H1 (cell line): ENCODE results near the gene CIB2. TPM values are rescaled to one million over a fixed set of nuclear protein-coding genes. Genes with fewer than 3 reads are reported as not detected.

Source experiments
- CTCF ChIA-PET: fragments of 300-600 bp; sonication (Branson Sonifier 250); formaldehyde crosslinking; loops from one replicate; lab custom pipeline; 2021; ENCODE audit not compliant: partially characterized antibody; lab: Charles Lee
- POLR2A ChIA-PET: fragments of 300-600 bp; sonication (Branson Sonifier 250); formaldehyde crosslinking; loops from one replicate; lab custom pipeline; 2021; ENCODE audit warnings: inconsistent platforms; ENCODE audit not compliant: partially characterized antibody; lab: Charles Lee
- DNase-seq, 2 experiments: peaks; one replicate each; pipeline versions ENCODE4 v3.0.0 to v3.0.0-alpha.2; 2010 to 2022; ENCODE audit warnings: low spot score in 2 of 2, low read depth in 1 of 2, mixed read lengths in 1 of 2
- FAIRE-seq: peaks from 2 replicates; lab custom pipeline; 2011; peaks lifted over from hg19 to GRCh38; lab: Jason Lieb, UNC
- H2AFZ ChIP-seq: 2 replicates; pipeline ENCODE4 v1.8.1; 2012; ENCODE audit warnings: low read length, inconsistent platforms
- H2AK5ac ChIP-seq: 2 replicates; pipeline ENCODE4 v1.6.1; 2013; ENCODE audit warnings: low read depth, low read length
- H2BK120ac ChIP-seq: replicated peaks from 2 replicates; pipeline ENCODE3; 2013; ENCODE audit warnings: low read depth, low read length, inconsistent platforms
- H2BK12ac ChIP-seq: 2 replicates; pipeline ENCODE4 v1.6.1; 2013; ENCODE audit warnings: low read depth, low read length
- H2BK15ac ChIP-seq: 2 replicates; pipeline ENCODE4 v1.6.1; 2013; ENCODE audit warnings: low read length
- H2BK20ac ChIP-seq: 2 replicates; pipeline ENCODE4 v1.6.1; 2013; ENCODE audit warnings: low read length
- H2BK5ac ChIP-seq: 2 replicates; pipeline ENCODE4 v1.6.1; 2013; ENCODE audit warnings: low read depth, low read length
- H3K14ac ChIP-seq: 2 replicates; pipeline ENCODE4 v1.6.1; 2013; ENCODE audit warnings: inconsistent platforms; ENCODE audit not compliant: insufficient read length
- H3K18ac ChIP-seq: 2 replicates; pipeline ENCODE4 v1.6.1; 2013; ENCODE audit warnings: low read length; ENCODE audit errors: extremely low read depth
- H3K23ac ChIP-seq: 2 replicates; pipeline ENCODE4 v1.6.1; 2013; ENCODE audit warnings: inconsistent platforms; ENCODE audit not compliant: insufficient read length
- H3K23me2 ChIP-seq: 2 replicates; pipeline ENCODE4 v1.6.1; 2013; ENCODE audit warnings: low read depth, low read length
- H3K27ac ChIP-seq: 2 replicates; pipeline ENCODE4 v1.6.1; 2011; ENCODE audit warnings: low read depth, low read length, inconsistent platforms
- H3K27me3 ChIP-seq, 4 experiments: replicated peaks in 1 of 4; 1 replicate in 1 of 4; 2 replicates in 3 of 4; pipeline versions ENCODE4 v1.6.1 to v1.8.1; 2011 to 2013; ENCODE audit warnings: low read length in 3 of 4, mild to moderate bottlenecking in 3 of 4, inconsistent platforms in 2 of 4, mixed read lengths in 2 of 4, moderate library complexity in 1 of 4; ENCODE audit not compliant: control insufficient read depth in 3 of 4, insufficient read depth in 3 of 4; ENCODE audit errors: extremely low read depth in 1 of 4
- H3K36me3 ChIP-seq, 4 experiments: 2 replicates each; pipeline versions ENCODE4 v1.6.1 to v1.8.1; 2011 to 2013; ENCODE audit warnings: mild to moderate bottlenecking in 4 of 4, low read length in 3 of 4, moderate library complexity in 2 of 4, control low read depth in 1 of 4, inconsistent platforms in 1 of 4; ENCODE audit not compliant: insufficient read depth in 4 of 4, control insufficient read depth in 2 of 4
- H3K4ac ChIP-seq: replicated peaks from 2 replicates; pipeline ENCODE3; 2013; ENCODE audit warnings: low read length, low read depth, mixed read lengths, inconsistent platforms; ENCODE audit not compliant: insufficient read length
- H3K4me1 ChIP-seq, 4 experiments: replicated peaks in 1 of 4; 1 replicate in 1 of 4; 2 replicates in 3 of 4; pipeline versions ENCODE4 v1.6.1 to v1.8.1; 2011 to 2013; ENCODE audit warnings: low read length in 3 of 4, inconsistent platforms in 2 of 4, mixed read lengths in 1 of 4; ENCODE audit not compliant: insufficient read depth in 4 of 4, control insufficient read depth in 3 of 4
- H3K4me2 ChIP-seq, 2 experiments: 2 replicates each; pipeline versions ENCODE4 v1.6.1 to v1.8.1; 2011 to 2013; ENCODE audit warnings: low read depth in 2 of 2, low read length in 2 of 2, control low read depth in 1 of 2, inconsistent platforms in 1 of 2, mild to moderate bottlenecking in 1 of 2; ENCODE audit not compliant: insufficient read depth in 1 of 2
- H3K4me3 ChIP-seq, 4 experiments: fragments of 200-600, 300-600 bp in 1 of 4; sonication (generic), shearing (Covaris generic), sonication (Bioruptor Twin) in 1 of 4; 2 replicates each; pipeline versions ENCODE4 v1.5.1 to v1.8.1; 2011 to 2016; ENCODE audit warnings: low read length in 4 of 4, low read depth in 3 of 4, control low read depth in 2 of 4, inconsistent platforms in 2 of 4, mild to moderate bottlenecking in 2 of 4, mixed read lengths in 1 of 4, moderate library complexity in 1 of 4; ENCODE audit not compliant: insufficient read depth in 2 of 4; ENCODE audit errors: extremely low read depth in 1 of 4
- H3K56ac ChIP-seq: replicated peaks from 2 replicates; pipeline ENCODE3; 2013; ENCODE audit warnings: low read depth, mild to moderate bottlenecking, mixed read lengths, low read length, inconsistent platforms; ENCODE audit not compliant: insufficient read length
- H3K79me1 ChIP-seq: 2 replicates; pipeline ENCODE4 v1.6.1; 2013; ENCODE audit warnings: low read depth, low read length, control low read depth
- H3K79me2 ChIP-seq, 2 experiments: 2 replicates each; pipeline versions ENCODE4 v1.6.1 to v1.8.1; 2012 to 2013; ENCODE audit warnings: low read length in 2 of 2, mild to moderate bottlenecking in 2 of 2, inconsistent platforms in 1 of 2; ENCODE audit not compliant: insufficient read depth in 2 of 2, control insufficient read depth in 1 of 2
- H3K9ac ChIP-seq, 4 experiments: replicated peaks in 1 of 4; 1 replicate in 1 of 4; 2 replicates in 3 of 4; pipeline versions ENCODE4 v1.6.1 to v1.8.1; 2011 to 2013; ENCODE audit warnings: low read depth in 3 of 4, low read length in 3 of 4, control low read depth in 2 of 4, mild to moderate bottlenecking in 2 of 4, moderate library complexity in 2 of 4, inconsistent platforms in 1 of 4; ENCODE audit errors: extremely low read depth in 1 of 4
- H3K9me3 ChIP-seq, 2 experiments: 2 replicates each; pipeline versions ENCODE4 v1.6.1 to v1.8.1; 2012 to 2013; ENCODE audit warnings: mild to moderate bottlenecking in 2 of 2, moderate library complexity in 2 of 2, control low read depth in 1 of 2, inconsistent platforms in 1 of 2, low read depth in 1 of 2, low read length in 1 of 2, mixed read lengths in 1 of 2; ENCODE audit not compliant: insufficient read depth in 2 of 2
- H4K20me1 ChIP-seq, 2 experiments: replicated peaks in 1 of 2; 2 replicates each; pipeline versions ENCODE3 to v1.8.1; 2011 to 2013; ENCODE audit warnings: inconsistent platforms in 2 of 2, low read length in 2 of 2, mild to moderate bottlenecking in 1 of 2; ENCODE audit not compliant: insufficient read depth in 2 of 2, control insufficient read depth in 1 of 2
- H4K5ac ChIP-seq: 2 replicates; pipeline ENCODE4 v1.6.1; 2013; ENCODE audit warnings: low read length, low read depth, mixed read lengths, inconsistent platforms; ENCODE audit not compliant: insufficient read length
- H4K8ac ChIP-seq: 2 replicates; pipeline ENCODE4 v1.8.0; 2013; ENCODE audit warnings: mild to moderate bottlenecking, moderate library complexity, low read length, inconsistent platforms; ENCODE audit not compliant: insufficient read depth; ENCODE audit errors: extremely low read depth
- H4K91ac ChIP-seq: replicated peaks from 2 replicates; pipeline ENCODE3; 2013; ENCODE audit warnings: low read length, mixed read lengths, inconsistent platforms; ENCODE audit not compliant: insufficient read length
- BRCA1 ChIP-seq: IDR thresholded peaks from 2 replicates; pipeline ENCODE4 v1.6.1; 2012; ENCODE audit warnings: low read depth, low read length, improper control_type of control experiment
- CBX5 ChIP-seq: fragments of 300-800, 300-1000 bp; sonication (generic); IDR thresholded peaks from 2 replicates; pipeline ENCODE4 v1.7.1; 2016; ENCODE audit warnings: antibody characterized with exemption, low read length, low read depth
- RBBP5 ChIP-seq: IDR thresholded peaks from 2 replicates; pipeline ENCODE4 v1.7.1; 2012; ENCODE audit warnings: low read depth, mild to moderate bottlenecking, inconsistent platforms, low read length, moderate library complexity, borderline replicate concordance
- RNF2 ChIP-seq: fragments of 200-900, 300-1000 bp; sonication (generic); IDR thresholded peaks from 2 replicates; pipeline ENCODE4 v1.7.1; 2016; ENCODE audit warnings: borderline replicate concordance, low read depth, mild to moderate bottlenecking, antibody characterized with exemption, low read length; ENCODE audit not compliant: poor library complexity, severe bottlenecking; ENCODE audit errors: missing control alignments
- RXRA ChIP-seq: IDR thresholded peaks from 2 replicates; pipeline ENCODE4 v1.6.1; 2011; ENCODE audit warnings: low read depth, mild to moderate bottlenecking, low read length, moderate library complexity; ENCODE audit not compliant: insufficient read depth
- SIX5 ChIP-seq: IDR thresholded peaks from 2 replicates; pipeline ENCODE4 v1.6.1; 2011; ENCODE audit warnings: mild to moderate bottlenecking, low read depth, low read length
- SP2 ChIP-seq: IDR thresholded peaks from 2 replicates; pipeline ENCODE4 v1.6.1; 2012; ENCODE audit warnings: mild to moderate bottlenecking, low read length, inconsistent platforms
- ZNF274 ChIP-seq: IDR thresholded peaks from 2 replicates; pipeline ENCODE4 v1.7.0; 2012; ENCODE audit warnings: low read length, borderline replicate concordance; ENCODE audit errors: extremely low read depth
- WGBS, 2 experiments: shearing (Covaris generic) in 1 of 2; methylation state at CpG; one replicate each; pipeline versions ENCODE4 v1.1.6 to v1.1.7; 2013 to 2015; ENCODE audit warnings: low lambda C conversion rate in 2 of 2, mixed read lengths in 2 of 2, inconsistent platforms in 1 of 2, low coverage in 1 of 2, missing lambda C conversion rate in 1 of 2; ENCODE audit not compliant: insufficient replicate concordance in 2 of 2, insufficient coverage in 1 of 2, insufficient read length in 1 of 2; ENCODE audit errors: extremely low coverage in 1 of 2, missing lambda C conversion rate in 1 of 2; 5-methylcytosine and 5-hydroxymethylcytosine counted together
- polyA plus RNA-seq, 7 experiments: library from polyadenylated mRNA; depleted of rRNA in 3 of 7; stranded (reverse) in 5 of 7; unstranded in 2 of 7; fragments of >200 nt in 5 of 7; fragments of 200-250 nt in 2 of 7; gene quantifications; 1 replicate in 5 of 7; 2 replicates in 1 of 7; 4 replicates in 1 of 7; pipeline versions ENCODE4 v1.2.1 to v1.2.3, GENCODE V29; 2011 to 2013; ENCODE audit warnings: missing spikeins in 2 of 7, mixed read lengths in 2 of 7
- total RNA-seq: library from RNA; stranded (reverse); fragmentation: NEBNext Ultra II Directional; extraction: Animal tissue kit (Norgen Biotek cat#: 25700); gene quantifications from 2 replicates; pipeline ENCODE4 v1.2.1, GENCODE V29; 2021
- TF ChIP-seq, protein P1 (sequence below), 3 experiments: IDR thresholded peaks; 1 replicate in 2 of 3; 2 replicates in 1 of 3; pipeline versions ENCODE4 v1.5.1 to v1.6.1; 2011; ENCODE audit warnings: low read length in 3 of 3, mild to moderate bottlenecking in 3 of 3, inconsistent platforms in 2 of 3, low read depth in 1 of 3, moderate library complexity in 1 of 3; ENCODE audit not compliant: insufficient read depth in 1 of 3; ENCODE audit errors: control extremely low read depth in 1 of 3
- TF ChIP-seq, protein P2 (sequence below): IDR thresholded peaks from 2 replicates; pipeline ENCODE4 v1.6.1; 2011; ENCODE audit warnings: low read length, improper control_type of control experiment

The CIB2 gene
- total and polyA plus RNA-seq, 2 of the 8 experiments (the other 6 are each of a cell fraction or from before 2014, with no cell fraction given): 41.5 to 45.8 TPM

DNA sequence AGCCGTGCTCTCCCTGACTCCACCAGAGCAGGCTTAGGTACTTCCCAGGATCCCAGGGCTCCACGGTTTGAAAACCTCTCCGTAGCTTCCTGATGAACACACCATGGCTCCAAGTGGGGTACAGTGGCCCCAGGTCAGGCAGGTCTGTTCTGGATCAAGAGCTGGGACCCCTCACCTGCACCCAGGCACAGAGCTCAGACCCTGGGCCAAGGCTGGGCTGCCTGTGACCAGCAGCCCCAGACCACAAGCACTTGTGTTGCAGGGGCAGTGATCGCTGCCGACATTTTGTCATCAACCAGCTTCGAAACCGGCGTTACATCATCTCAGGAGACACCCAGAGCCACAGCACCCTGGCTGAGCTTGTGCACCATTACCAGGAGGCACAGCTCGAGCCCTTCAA, 33.6 kb downstream of the CIB2 start:
- Histone ChIP-seq H3K14ac (no peak overlapping the region), H2BK5ac (no peak overlapping the region), H2AFZ (no peak overlapping the region), H3K9me3 (no peaks in the 10 kb centered on the region), H2BK120ac (no peak overlapping the region), H3K4me1 (no peaks in the 10 kb centered on the region), H3K36me3 (no peaks in the 10 kb centered on the region), H4K91ac (no peak overlapping the region), H2AK5ac (no peak overlapping the region), H3K23me2 (no peaks in the 10 kb centered on the region), H3K4me3 (no peak overlapping the region), H4K8ac (no peak overlapping the region; the same call in 1 of the 2 replicates), H3K27me3 (peaks cover 0 to 14% (median 7%) of the 10 kb centered on the region in 4 experiments; a peak in 3 of 7 replicates), H2BK12ac (no peak overlapping the region), H3K9ac (no peak overlapping the region), H3K23ac (no peak overlapping the region), H2BK15ac (no peak overlapping the region), H3K18ac (no peak overlapping the region), H4K5ac (no peak overlapping the region), H3K79me2 (no peaks in the 10 kb centered on the region), H2BK20ac (no peak overlapping the region), H3K4me2 (no peak overlapping the region), H3K4ac (no peak overlapping the region), H3K27ac (no peak overlapping the region), H3K56ac (no peak overlapping the region), H3K79me1 (no peaks in the 10 kb centered on the region), H4K20me1 (no peaks in the 10 kb centered on the region)
- CTCF ChIA-PET: interaction anchor here (0.6 to 2.6 kb wide), 16 partner anchors 11 to 352 kb away, joined by 3 to 20 read pairs (median 4); no protein-coding TSS in a partner anchor
- DNase-seq (no peak), FAIRE-seq (no peak)
- POLR2A ChIA-PET: interaction anchor here (0.6 to 1.5 kb wide), 2 partner anchors 11 to 138 kb away, joined by 3 read pairs; no protein-coding TSS in a partner anchor
- 95% methylated on average over 9 of the region's 9 CpGs; no CpG with 5 or more reads in 1 of the 2 experiments for WGBS, 2 experiments
- no peak for TF ChIP-seq RNF2
- TF ChIP-seq BRCA1: no peak
- no peak for TF ChIP-seq RXRA
- TF ChIP-seq ZNF274: no peak
- TF ChIP-seq, protein P1, sequence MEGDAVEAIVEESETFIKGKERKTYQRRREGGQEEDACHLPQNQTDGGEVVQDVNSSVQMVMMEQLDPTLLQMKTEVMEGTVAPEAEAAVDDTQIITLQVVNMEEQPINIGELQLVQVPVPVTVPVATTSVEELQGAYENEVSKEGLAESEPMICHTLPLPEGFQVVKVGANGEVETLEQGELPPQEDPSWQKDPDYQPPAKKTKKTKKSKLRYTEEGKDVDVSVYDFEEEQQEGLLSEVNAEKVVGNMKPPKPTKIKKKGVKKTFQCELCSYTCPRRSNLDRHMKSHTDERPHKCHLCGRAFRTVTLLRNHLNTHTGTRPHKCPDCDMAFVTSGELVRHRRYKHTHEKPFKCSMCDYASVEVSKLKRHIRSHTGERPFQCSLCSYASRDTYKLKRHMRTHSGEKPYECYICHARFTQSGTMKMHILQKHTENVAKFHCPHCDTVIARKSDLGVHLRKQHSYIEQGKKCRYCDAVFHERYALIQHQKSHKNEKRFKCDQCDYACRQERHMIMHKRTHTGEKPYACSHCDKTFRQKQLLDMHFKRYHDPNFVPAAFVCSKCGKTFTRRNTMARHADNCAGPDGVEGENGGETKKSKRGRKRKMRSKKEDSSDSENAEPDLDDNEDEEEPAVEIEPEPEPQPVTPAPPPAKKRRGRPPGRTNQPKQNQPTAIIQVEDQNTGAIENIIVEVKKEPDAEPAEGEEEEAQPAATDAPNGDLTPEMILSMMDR (IDR thresholded peaks at IDR 0.05; ENCODE audit: control extremely low read depth in 1 of 3, insufficient read depth in 1 of 3, low read depth in 1 of 3, low read length in 3 of 3): no peak
- TF ChIP-seq SIX5: no peak
- TF ChIP-seq RBBP5: no peak
- TF ChIP-seq, protein P2, sequence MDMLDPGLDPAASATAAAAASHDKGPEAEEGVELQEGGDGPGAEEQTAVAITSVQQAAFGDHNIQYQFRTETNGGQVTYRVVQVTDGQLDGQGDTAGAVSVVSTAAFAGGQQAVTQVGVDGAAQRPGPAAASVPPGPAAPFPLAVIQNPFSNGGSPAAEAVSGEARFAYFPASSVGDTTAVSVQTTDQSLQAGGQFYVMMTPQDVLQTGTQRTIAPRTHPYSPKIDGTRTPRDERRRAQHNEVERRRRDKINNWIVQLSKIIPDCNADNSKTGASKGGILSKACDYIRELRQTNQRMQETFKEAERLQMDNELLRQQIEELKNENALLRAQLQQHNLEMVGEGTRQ: no peak
- no peak for TF ChIP-seq SP2
- TF ChIP-seq CBX5: no peak
